ENCODE results near the gene TMEM175. TPM values are rescaled to one million over a fixed set of nuclear protein-coding genes. Genes with fewer than 3 reads are reported as not detected.

TMEM175 gene
- total RNA-seq, 2 donors from 2014 or later: 20.2 to 24.0 TPM

DNA sequence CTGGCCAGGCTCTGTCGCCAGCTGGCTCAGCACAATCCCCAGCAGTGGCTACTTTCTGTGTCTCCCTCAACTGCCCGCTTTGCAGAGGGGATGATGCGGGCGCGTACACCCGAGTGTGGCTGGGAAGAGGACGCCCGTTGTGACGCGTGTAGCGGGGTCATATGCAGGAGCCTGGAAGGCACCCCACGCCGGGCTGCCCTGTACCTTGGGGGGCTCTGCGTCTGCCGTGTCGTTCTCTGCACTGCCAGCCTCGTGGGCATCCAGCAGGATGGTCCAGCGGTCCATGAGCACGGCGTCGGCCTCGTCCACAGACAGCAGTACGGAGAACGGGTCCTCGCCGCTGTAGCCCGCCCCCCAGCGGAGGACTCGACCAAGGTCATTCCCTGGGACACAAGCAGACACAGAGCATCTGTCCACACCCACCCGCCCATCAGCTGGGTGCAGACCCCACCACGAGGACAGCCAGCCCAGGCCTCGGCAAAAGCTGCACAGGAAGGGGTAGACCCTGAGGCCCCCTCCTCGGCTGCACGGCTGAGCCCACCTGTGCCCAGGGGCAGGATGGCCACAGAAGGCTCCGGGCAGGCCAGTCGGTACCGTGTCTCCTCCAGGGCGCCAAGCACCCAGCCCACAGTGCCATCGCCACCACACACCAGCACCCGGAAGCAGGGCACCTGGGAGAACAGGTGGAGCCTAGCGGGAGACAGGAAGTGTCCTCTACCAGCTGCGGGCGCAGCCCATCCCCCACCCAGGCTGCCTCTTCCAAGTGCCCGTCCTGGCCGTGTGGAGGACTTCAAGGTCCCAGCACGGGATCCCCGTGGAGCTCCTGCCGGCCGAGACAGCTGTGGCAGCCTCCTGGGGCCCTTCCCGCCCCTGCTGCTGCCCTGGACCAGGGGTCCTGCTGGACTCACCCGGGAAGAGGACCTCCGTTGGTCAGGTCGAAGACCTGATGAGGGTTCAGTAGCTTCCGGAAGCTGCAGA, 30.3 kb downstream of the TMEM175 start:
- no peaks in the 10 kb centered on the region for H3K27me3 ChIP-seq
- DNase-seq (ENCODE audit: low spot score): no peak
- no peak overlapping the region for H3K4me3 ChIP-seq
- TF ChIP-seq, protein P1, sequence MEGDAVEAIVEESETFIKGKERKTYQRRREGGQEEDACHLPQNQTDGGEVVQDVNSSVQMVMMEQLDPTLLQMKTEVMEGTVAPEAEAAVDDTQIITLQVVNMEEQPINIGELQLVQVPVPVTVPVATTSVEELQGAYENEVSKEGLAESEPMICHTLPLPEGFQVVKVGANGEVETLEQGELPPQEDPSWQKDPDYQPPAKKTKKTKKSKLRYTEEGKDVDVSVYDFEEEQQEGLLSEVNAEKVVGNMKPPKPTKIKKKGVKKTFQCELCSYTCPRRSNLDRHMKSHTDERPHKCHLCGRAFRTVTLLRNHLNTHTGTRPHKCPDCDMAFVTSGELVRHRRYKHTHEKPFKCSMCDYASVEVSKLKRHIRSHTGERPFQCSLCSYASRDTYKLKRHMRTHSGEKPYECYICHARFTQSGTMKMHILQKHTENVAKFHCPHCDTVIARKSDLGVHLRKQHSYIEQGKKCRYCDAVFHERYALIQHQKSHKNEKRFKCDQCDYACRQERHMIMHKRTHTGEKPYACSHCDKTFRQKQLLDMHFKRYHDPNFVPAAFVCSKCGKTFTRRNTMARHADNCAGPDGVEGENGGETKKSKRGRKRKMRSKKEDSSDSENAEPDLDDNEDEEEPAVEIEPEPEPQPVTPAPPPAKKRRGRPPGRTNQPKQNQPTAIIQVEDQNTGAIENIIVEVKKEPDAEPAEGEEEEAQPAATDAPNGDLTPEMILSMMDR (IDR thresholded peaks at IDR 0.05): no peak
- H3K4me1 ChIP-seq: peaks cover 0 to 3% of the 10 kb centered on the region in 2 donors
- H3K9me3 ChIP-seq: no peaks in the 10 kb centered on the region
- peaks cover 9% of the 10 kb centered on the region for H3K36me3 ChIP-seq
- no peak overlapping the region for H3K27ac ChIP-seq

DNA sequence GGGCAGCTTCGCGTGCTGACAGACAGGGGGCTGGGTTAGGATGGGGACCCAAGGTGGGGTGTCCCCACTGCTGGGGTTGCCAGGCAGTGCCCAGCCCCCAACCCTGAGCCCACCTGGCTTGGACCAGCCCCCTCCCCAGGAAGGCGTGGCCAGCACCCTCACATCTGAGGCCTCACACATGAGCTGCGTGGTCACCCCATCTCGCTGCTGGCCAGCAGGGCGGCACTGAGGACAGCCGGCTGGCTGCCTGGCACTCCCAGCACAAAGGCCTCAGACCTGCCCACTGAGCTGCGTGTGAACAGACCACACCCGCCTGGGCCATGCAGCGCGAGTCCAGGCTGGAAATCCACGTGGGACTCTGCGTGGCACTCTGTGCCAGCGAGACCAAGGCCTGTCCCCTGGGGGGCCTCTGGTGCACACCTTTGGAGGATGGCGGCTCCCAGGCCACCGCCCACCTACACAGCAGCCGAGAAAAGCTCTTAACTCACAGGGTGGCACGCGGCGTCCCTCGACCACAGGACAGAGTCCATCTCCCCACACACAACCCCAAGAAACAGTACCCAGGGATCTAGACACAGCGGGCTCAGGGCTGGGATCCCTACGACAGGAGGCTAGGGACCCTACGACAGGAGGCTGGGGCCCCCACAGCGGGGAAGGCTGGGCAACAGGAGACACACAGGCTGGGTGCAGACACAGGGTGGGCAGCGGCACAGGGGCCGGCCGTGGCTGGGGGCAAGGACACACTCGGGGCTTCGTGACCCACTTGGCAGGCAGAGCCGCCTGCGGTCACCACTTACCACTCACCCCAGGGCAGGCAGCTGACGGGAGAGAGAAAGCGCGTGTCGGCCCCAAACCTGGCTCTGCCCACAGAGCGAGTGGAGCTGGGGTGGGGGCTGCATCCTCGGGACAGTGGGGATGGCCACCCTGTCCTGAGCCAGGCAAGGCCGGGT, 31.3 kb downstream of the TMEM175 start:
- H3K9me3 ChIP-seq: no peaks in the 10 kb centered on the region
- no peak overlapping the region for H3K4me3 ChIP-seq
- TF ChIP-seq, protein P1 (IDR thresholded peaks at IDR 0.05): no peak
- H3K36me3 ChIP-seq: peaks cover 9% of the 10 kb centered on the region
- no peak for DNase-seq (ENCODE audit: low spot score)
- H3K27ac ChIP-seq: no peak overlapping the region
- peaks cover 0 to 13% of the 10 kb centered on the region in 2 donors for H3K4me1 ChIP-seq
- no peaks in the 10 kb centered on the region for H3K27me3 ChIP-seq

DNA sequence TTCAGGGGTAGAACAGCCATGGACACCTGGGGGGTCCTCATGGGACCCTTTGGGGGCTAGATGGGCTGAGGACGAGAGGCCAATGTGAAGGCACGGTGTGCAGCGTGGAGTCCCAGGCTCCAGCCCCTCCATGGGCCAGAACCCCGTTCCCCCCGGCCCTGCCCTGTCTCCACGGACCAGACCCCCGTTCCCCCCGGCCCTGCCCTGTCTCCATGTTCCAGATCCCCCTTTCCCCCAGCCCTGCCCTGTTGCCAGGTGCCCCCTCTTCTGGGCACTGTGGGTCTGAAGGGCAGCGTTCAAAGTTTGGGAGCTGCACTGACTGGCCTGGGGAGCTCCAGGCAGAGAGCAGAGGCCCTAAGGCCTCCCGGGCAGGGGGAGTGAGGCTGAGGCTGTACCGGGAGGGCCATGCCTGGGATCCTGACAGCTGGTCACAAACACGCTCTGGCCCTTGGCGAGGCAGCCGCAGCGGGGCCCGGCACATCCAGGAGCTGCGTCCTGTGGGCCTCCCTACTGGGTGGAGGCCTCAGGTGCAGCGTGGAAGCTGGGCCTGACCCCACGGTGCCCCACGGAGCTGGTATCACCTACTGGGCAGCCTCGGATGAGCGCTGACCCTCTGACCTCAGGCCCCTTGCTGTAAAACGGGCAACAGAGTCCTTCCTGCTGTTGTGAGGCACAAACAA, 32.2 kb downstream of the TMEM175 start:
- H3K4me3 ChIP-seq: no peak overlapping the region
- peaks cover 9% of the 10 kb centered on the region for H3K36me3 ChIP-seq
- TF ChIP-seq, protein P1 (IDR thresholded peaks at IDR 0.05): no peak
- no peak for DNase-seq (ENCODE audit: low spot score)
- H3K27ac ChIP-seq: no peak overlapping the region
- H3K27me3 ChIP-seq: no peaks in the 10 kb centered on the region
- peaks cover 0 to 14% of the 10 kb centered on the region in 2 donors for H3K4me1 ChIP-seq
- H3K9me3 ChIP-seq: no peaks in the 10 kb centered on the region

DNA sequence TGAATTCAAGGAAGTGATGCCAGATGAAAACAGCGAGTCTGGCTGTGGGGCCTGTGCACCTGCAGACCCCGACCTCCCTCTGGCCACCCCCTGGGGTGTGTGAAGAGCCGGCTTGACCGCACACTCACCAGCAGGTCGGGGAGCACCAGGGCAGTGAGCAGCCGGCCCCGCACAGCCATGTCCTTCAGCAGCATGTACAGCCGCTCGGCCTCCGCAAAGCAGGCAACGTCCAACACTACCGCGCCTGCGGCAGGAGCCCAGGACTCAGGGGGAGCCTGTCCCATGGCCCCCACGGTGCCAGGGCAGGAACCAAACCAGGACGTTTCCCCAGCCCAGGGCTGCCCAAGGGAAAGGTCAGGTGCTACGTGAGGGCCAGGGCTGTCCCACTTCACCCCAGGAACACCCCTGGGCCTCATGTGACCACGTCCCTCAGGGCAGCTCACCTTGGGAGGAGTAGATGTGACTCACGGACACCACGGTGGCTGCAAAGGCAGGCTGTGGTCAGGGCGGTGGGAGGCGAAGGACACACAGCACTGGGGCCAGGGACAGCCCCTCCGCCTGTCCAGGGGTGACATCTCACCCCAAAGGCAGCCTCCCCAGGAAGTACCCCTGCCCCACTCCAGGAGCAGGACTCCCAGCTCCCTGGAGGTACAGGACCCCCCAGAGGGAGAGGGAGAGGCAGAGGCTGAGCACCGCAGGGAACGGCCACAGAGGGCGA, 32.9 kb downstream of the TMEM175 start:
- Histone ChIP-seq H3K36me3 (peaks cover 9% of the 10 kb centered on the region), H3K27ac (no peak overlapping the region), H3K27me3 (no peaks in the 10 kb centered on the region), H3K9me3 (no peaks in the 10 kb centered on the region), H3K4me1 (peaks cover 0 to 14% of the 10 kb centered on the region in 2 donors), H3K4me3 (no peak overlapping the region)
- TF ChIP-seq, protein P1 (IDR thresholded peaks at IDR 0.05): no peak
- DNase-seq (ENCODE audit: low spot score): no peak

DNA sequence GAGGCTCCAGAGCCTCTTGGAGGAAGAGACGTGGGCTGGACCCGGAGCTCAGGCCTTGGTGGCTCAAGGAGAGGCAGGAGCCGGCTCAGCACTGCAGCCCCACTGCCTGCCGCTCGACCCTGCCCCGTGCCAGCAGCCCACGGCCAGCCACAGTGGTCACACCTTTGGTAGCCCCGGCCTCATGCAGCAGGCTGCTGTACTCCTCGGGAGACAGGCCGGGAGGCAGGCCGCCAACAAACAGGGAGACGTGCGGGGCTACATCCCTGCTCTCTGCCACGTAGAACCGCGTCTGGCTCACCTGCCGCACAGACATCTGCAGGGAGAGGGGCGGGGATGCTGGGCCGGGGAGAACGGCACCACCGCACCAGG, 33.5 kb downstream of the TMEM175 start:
- TF ChIP-seq, protein P1 (IDR thresholded peaks at IDR 0.05): no peak
- no peak overlapping the region for H3K4me3 ChIP-seq
- no peak overlapping the region for H3K27ac ChIP-seq
- H3K4me1 ChIP-seq: peaks cover 0 to 14% of the 10 kb centered on the region in 2 donors
- no peak for DNase-seq (ENCODE audit: low spot score)
- no peaks in the 10 kb centered on the region for H3K9me3 ChIP-seq
- H3K36me3 ChIP-seq: peaks cover 9% of the 10 kb centered on the region
- no peaks in the 10 kb centered on the region for H3K27me3 ChIP-seq
